ENCODE results near the gene SSTR5.

SSTR5 gene

DNA sequence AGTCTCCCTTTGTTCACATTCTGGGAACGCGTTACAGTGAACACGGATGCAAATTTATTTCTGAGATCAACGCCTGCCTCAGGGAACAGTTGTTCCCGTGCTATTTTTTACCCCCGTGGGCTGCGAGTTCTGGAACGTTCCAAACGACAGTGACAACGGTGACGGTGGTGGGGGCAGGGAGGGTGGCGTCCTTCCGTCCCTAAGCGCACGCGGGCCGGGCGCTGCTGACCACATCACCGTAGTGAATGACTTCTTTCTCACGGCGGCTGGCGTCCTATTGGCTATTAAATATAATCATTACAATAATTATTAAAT is 45.1 kb upstream of the SSTR5 start:
- no peaks in the 10 kb centered on the region for H3K27me3 ChIP-seq (ENCODE audit: control insufficient read depth, insufficient read depth, low read length)
- no peak overlapping the region for H3K4me2 ChIP-seq (ENCODE audit: low read length)
- H3K36me3 ChIP-seq (ENCODE audit: control insufficient read depth, insufficient read depth, low read length): no peaks in the 10 kb centered on the region
- H3K4me1 ChIP-seq: no peaks in the 10 kb centered on the region
- no peak overlapping the region for H2AFZ ChIP-seq
- no peaks in the 10 kb centered on the region for H3K9me3 ChIP-seq (ENCODE audit: control insufficient read depth, low read length)
- H3K27ac ChIP-seq: no peak overlapping the region
- H3K4me3 ChIP-seq (ENCODE audit: low read depth, low read length): no peak overlapping the region
- H3K9ac ChIP-seq: no peak overlapping the region
- TF ChIP-seq, protein P1, sequence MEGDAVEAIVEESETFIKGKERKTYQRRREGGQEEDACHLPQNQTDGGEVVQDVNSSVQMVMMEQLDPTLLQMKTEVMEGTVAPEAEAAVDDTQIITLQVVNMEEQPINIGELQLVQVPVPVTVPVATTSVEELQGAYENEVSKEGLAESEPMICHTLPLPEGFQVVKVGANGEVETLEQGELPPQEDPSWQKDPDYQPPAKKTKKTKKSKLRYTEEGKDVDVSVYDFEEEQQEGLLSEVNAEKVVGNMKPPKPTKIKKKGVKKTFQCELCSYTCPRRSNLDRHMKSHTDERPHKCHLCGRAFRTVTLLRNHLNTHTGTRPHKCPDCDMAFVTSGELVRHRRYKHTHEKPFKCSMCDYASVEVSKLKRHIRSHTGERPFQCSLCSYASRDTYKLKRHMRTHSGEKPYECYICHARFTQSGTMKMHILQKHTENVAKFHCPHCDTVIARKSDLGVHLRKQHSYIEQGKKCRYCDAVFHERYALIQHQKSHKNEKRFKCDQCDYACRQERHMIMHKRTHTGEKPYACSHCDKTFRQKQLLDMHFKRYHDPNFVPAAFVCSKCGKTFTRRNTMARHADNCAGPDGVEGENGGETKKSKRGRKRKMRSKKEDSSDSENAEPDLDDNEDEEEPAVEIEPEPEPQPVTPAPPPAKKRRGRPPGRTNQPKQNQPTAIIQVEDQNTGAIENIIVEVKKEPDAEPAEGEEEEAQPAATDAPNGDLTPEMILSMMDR (IDR thresholded peaks at IDR 0.05): no peak
- H3K79me2 ChIP-seq: no peaks in the 10 kb centered on the region

GRCh38 chr16:1028056-1028455 is 44.5 kb upstream of the SSTR5 start:
- no peak overlapping the region for H2AFZ ChIP-seq
- no peaks in the 10 kb centered on the region for H3K27me3 ChIP-seq (ENCODE audit: control insufficient read depth, insufficient read depth, low read length)
- H3K79me2 ChIP-seq: no peaks in the 10 kb centered on the region
- no peaks in the 10 kb centered on the region for H3K9me3 ChIP-seq (ENCODE audit: control insufficient read depth, low read length)
- no peak overlapping the region for H3K4me2 ChIP-seq (ENCODE audit: low read length)
- no peak overlapping the region for H3K9ac ChIP-seq
- no peak overlapping the region for H3K4me3 ChIP-seq (ENCODE audit: low read depth, low read length)
- no peak overlapping the region for H3K27ac ChIP-seq
- H3K4me1 ChIP-seq: no peaks in the 10 kb centered on the region
- TF ChIP-seq, protein P1 (IDR thresholded peaks at IDR 0.05): no peak
- no peaks in the 10 kb centered on the region for H3K36me3 ChIP-seq (ENCODE audit: control insufficient read depth, insufficient read depth, low read length)

GRCh38 chr16:1028524-1029258 is 43.9 kb upstream of the SSTR5 start:
- H3K27me3 ChIP-seq (ENCODE audit: control insufficient read depth, insufficient read depth, low read length): no peaks in the 10 kb centered on the region
- no peaks in the 10 kb centered on the region for H3K36me3 ChIP-seq (ENCODE audit: control insufficient read depth, insufficient read depth, low read length)
- H3K9ac ChIP-seq: no peak overlapping the region
- H3K79me2 ChIP-seq: no peaks in the 10 kb centered on the region
- H3K27ac ChIP-seq: no peak overlapping the region
- no peaks in the 10 kb centered on the region for H3K4me1 ChIP-seq
- no peak overlapping the region for H2AFZ ChIP-seq
- H3K4me3 ChIP-seq (ENCODE audit: low read depth, low read length): no peak overlapping the region
- H3K4me2 ChIP-seq (ENCODE audit: low read length): no peak overlapping the region
- no peaks in the 10 kb centered on the region for H3K9me3 ChIP-seq (ENCODE audit: control insufficient read depth, low read length)
- TF ChIP-seq, protein P1 (IDR thresholded peaks at IDR 0.05): no peak

GRCh38 chr16:1029259-1029545 is 43.3 kb upstream of the SSTR5 start:
- no peaks in the 10 kb centered on the region for H3K27me3 ChIP-seq (ENCODE audit: control insufficient read depth, insufficient read depth, low read length)
- H3K4me3 ChIP-seq (ENCODE audit: low read depth, low read length): no peak overlapping the region
- H3K4me1 ChIP-seq: no peaks in the 10 kb centered on the region
- H3K4me2 ChIP-seq (ENCODE audit: low read length): no peak overlapping the region
- H3K27ac ChIP-seq: no peak overlapping the region
- H3K9me3 ChIP-seq (ENCODE audit: control insufficient read depth, low read length): no peaks in the 10 kb centered on the region
- H2AFZ ChIP-seq: no peak overlapping the region
- H3K36me3 ChIP-seq (ENCODE audit: control insufficient read depth, insufficient read depth, low read length): no peaks in the 10 kb centered on the region
- TF ChIP-seq, protein P1 (IDR thresholded peaks at IDR 0.05): no peak
- H3K9ac ChIP-seq: no peak overlapping the region
- no peaks in the 10 kb centered on the region for H3K79me2 ChIP-seq

GRCh38 chr16:1030473-1030901 is 42.1 kb upstream of the SSTR5 start:
- Histone ChIP-seq H3K9ac (no peak overlapping the region), H3K4me1 (no peaks in the 10 kb centered on the region), H3K9me3 (ENCODE audit: control insufficient read depth, low read length) (no peaks in the 10 kb centered on the region), H3K27ac (no peak overlapping the region), H3K4me2 (ENCODE audit: low read length) (no peak overlapping the region), H2AFZ (no peak overlapping the region), H3K79me2 (no peaks in the 10 kb centered on the region), H3K27me3 (ENCODE audit: control insufficient read depth, insufficient read depth, low read length) (no peaks in the 10 kb centered on the region), H3K4me3 (ENCODE audit: low read depth, low read length) (no peak overlapping the region), H3K36me3 (ENCODE audit: control insufficient read depth, insufficient read depth, low read length) (no peaks in the 10 kb centered on the region)
- TF ChIP-seq, protein P1 (IDR thresholded peaks at IDR 0.05): no peak

All from parathyroid adenoma (tissue), 2 donors.